ENCODE measurements around the gene AKAP8. TPM values are rescaled to one million over a fixed set of nuclear protein-coding genes. Genes with fewer than 3 reads are reported as not detected.

AKAP8 gene
- total and polyA plus RNA-seq, 2 experiments from 2014 or later: 18.6 to 22.9 TPM

- no peak overlapping the region for H2AFZ ChIP-seq
- no peak overlapping the region for H3K4me2 ChIP-seq
- 85% methylated on average over 2 of the region's 2 CpGs for WGBS (ENCODE audit: low lambda C conversion rate, missing lambda C conversion rate)
- H4K20me1 ChIP-seq (ENCODE audit: insufficient read depth, poor library complexity, severe bottlenecking): peaks cover 21% of the 10 kb centered on the region
- TF ChIP-seq CTCF (IDR thresholded peaks at IDR 0.05; ENCODE audit: poor library complexity) (no peak), EZH2phosphoT487 (IDR thresholded peaks at IDR 0.05; ENCODE audit: low read depth, severe bottlenecking, unreplicated experiment) (no peak), EZH2 (IDR thresholded peaks at IDR 0.05; ENCODE audit: borderline replicate concordance) (no peak)
- H3K27ac ChIP-seq: no peak overlapping the region
- H3K9me3 ChIP-seq (ENCODE audit: low read depth): no peaks in the 10 kb centered on the region
- H3K4me1 ChIP-seq (ENCODE audit: insufficient read depth): no peaks in the 10 kb centered on the region
- DNase-seq (ENCODE audit: low spot score): no peak
- no peaks in the 10 kb centered on the region for H3K9me2 ChIP-seq (replicated peaks; ENCODE audit: insufficient read depth)
- H3K27me3 ChIP-seq: no peaks in the 10 kb centered on the region
- no peaks in the 10 kb centered on the region for H3K36me3 ChIP-seq (replicated peaks; ENCODE audit: insufficient read depth, low read depth)
- no peak overlapping the region for H3K4me3 ChIP-seq
- peaks cover 83% of the 10 kb centered on the region for H3K79me2 ChIP-seq
These were observed 11.2 kb upstream of the AKAP8 start for GRCh38 chr19:15390814-15391213.

GRCh38 chr19:15381864-15382263 is 2.3 kb upstream of the AKAP8 start:
- no peak overlapping the region for H2AFZ ChIP-seq
- H3K4me1 ChIP-seq (ENCODE audit: insufficient read depth): peaks cover 21% of the 10 kb centered on the region
- H3K4me2 ChIP-seq: no peak overlapping the region
- no peak for DNase-seq (ENCODE audit: low spot score)
- H3K27ac ChIP-seq: no peak overlapping the region
- H3K36me3 ChIP-seq (replicated peaks; ENCODE audit: insufficient read depth, low read depth): no peaks in the 10 kb centered on the region
- H3K79me2 ChIP-seq: peaks cover 41% of the 10 kb centered on the region
- H3K9me3 ChIP-seq (ENCODE audit: low read depth): no peaks in the 10 kb centered on the region
- H3K9me2 ChIP-seq (replicated peaks; ENCODE audit: insufficient read depth): no peaks in the 10 kb centered on the region
- no peak overlapping the region for H3K4me3 ChIP-seq
- TF ChIP-seq EZH2 (IDR thresholded peaks at IDR 0.05; ENCODE audit: borderline replicate concordance) (no peak), CTCF (IDR thresholded peaks at IDR 0.05; ENCODE audit: poor library complexity) (no peak), EZH2phosphoT487 (IDR thresholded peaks at IDR 0.05; ENCODE audit: low read depth, severe bottlenecking, unreplicated experiment) (no peak)
- 90% methylated on average over 6 of the region's 6 CpGs for WGBS (ENCODE audit: low lambda C conversion rate, missing lambda C conversion rate)
- peaks cover 23% of the 10 kb centered on the region for H4K20me1 ChIP-seq (ENCODE audit: insufficient read depth, poor library complexity, severe bottlenecking)
- H3K27me3 ChIP-seq: no peaks in the 10 kb centered on the region

- no peak overlapping the region for H3K27ac ChIP-seq
These were observed 1.8 kb upstream of the AKAP8 start for GRCh38 chr19:15381429-15381828.

More at GRCh38 chr19:15381429-15381828, 1.8 kb upstream of the AKAP8 start:
- no peak overlapping the region for H3K4me3 ChIP-seq
- H3K36me3 ChIP-seq (replicated peaks; ENCODE audit: insufficient read depth, low read depth): no peaks in the 10 kb centered on the region
- TF ChIP-seq EZH2phosphoT487 (IDR thresholded peaks at IDR 0.05; ENCODE audit: low read depth, severe bottlenecking, unreplicated experiment): no peak
- no peak for TF ChIP-seq CTCF (IDR thresholded peaks at IDR 0.05; ENCODE audit: poor library complexity)
- TF ChIP-seq EZH2 (IDR thresholded peaks at IDR 0.05; ENCODE audit: borderline replicate concordance): no peak
- H4K20me1 ChIP-seq (ENCODE audit: insufficient read depth, poor library complexity, severe bottlenecking): peaks cover 26% of the 10 kb centered on the region
- H3K9me2 ChIP-seq (replicated peaks; ENCODE audit: insufficient read depth): no peaks in the 10 kb centered on the region
- no peak overlapping the region for H2AFZ ChIP-seq
- H3K4me1 ChIP-seq (ENCODE audit: insufficient read depth): peaks cover 26% of the 10 kb centered on the region
- H3K79me2 ChIP-seq: peaks cover 41% of the 10 kb centered on the region
- no peaks in the 10 kb centered on the region for H3K9me3 ChIP-seq (ENCODE audit: low read depth)
- 100% methylated on average over 2 of the region's 2 CpGs for WGBS (ENCODE audit: low lambda C conversion rate, missing lambda C conversion rate)
- H3K4me2 ChIP-seq: no peak overlapping the region
- H3K27me3 ChIP-seq: no peaks in the 10 kb centered on the region
- no peak for DNase-seq (ENCODE audit: low spot score)
